SK-N-SH (cell line): Measurements from ENCODE around the gene SEMA4D.

ENCODE experiments used
- CTCF ChIP-seq: fragments of 200-600 bp; sonication (generic); IDR thresholded peaks from 2 replicates; pipeline ENCODE4 v1.6.1; 2017; ENCODE audit warnings: antibody characterized with exemption, mild to moderate bottlenecking, moderate library complexity
- FOSL2 ChIP-seq: IDR thresholded peaks from 2 replicates; pipeline ENCODE4 v1.4.0; 2012; ENCODE audit warnings: low read depth, mild to moderate bottlenecking, moderate library complexity, borderline replicate concordance
- GABPA ChIP-seq: IDR thresholded peaks from 2 replicates; pipeline ENCODE4 v1.4.0; 2012; ENCODE audit warnings: low read depth, mild to moderate bottlenecking
- RCOR1 ChIP-seq: fragments of 150-350 bp; IDR thresholded peaks from 2 replicates; pipeline ENCODE4 v1.6.1; 2017; ENCODE audit warnings: antibody characterized with exemption, low read length
- TAF1 ChIP-seq: IDR thresholded peaks from 2 replicates; pipeline ENCODE4 v1.6.1; 2012; ENCODE audit warnings: low read depth, mild to moderate bottlenecking, low read length, moderate library complexity, borderline replicate concordance

GRCh38 chr9:89410022-89410421 lies 87.9 kb downstream of the SEMA4D start:
- TF ChIP-seq CTCF (no peak), FOSL2 (no peak), GABPA (no peak), TAF1 (no peak), RCOR1 (no peak)
